Measurements from ENCODE around the gene BAIAP2. TPM values are rescaled to one million over a fixed set of nuclear protein-coding genes. Genes with fewer than 3 reads are reported as not detected.

Gene BAIAP2
- total and polyA plus RNA-seq, 2 donors (not counting 3 experiments of a cell fraction or from before 2014, with no cell fraction given), result 12.3 to 18.6 TPM

DNA sequence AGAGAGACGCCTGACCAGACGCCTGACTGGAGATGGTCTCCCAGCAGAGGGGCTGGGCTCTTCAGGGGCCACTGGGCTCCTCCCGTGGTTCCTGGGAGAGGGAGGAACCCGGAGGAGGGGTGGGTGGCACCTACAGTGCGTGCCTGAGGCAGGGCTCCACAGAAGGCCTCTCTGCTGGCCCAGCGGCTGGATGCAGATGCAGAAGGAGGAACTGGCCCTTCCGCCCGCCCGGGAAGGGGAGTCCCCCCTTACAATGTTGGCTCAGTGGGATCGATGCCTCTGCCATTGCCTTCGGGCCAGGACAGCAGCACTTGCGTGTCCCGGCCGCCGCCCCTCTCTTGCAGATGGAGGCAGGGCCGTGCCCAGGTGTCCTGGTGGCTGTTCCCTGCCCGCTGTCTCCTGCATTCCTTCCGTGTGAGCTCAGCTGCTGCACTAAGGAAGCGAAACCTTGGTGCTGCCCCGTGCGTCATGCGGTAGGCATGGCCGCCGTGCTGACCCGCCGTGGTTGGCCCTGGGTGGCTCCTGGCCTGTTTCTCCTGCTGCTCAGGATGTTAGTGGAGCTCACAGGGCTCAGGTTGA is 15.1 kb downstream of the BAIAP2 start:
- Histone ChIP-seq H3K27ac (ENCODE audit: insufficient read depth, low read depth, low read length) (no peak overlapping the region), H3K4me2 (ENCODE audit: insufficient read depth, low read length) (no peak overlapping the region), H3K9me3 (replicated peaks; ENCODE audit: control insufficient read depth, insufficient read depth, low read length) (no peaks in the 10 kb centered on the region), H4K20me1 (replicated peaks; ENCODE audit: control insufficient read depth, extremely low read depth, insufficient read depth, low read length) (no peaks in the 10 kb centered on the region), H3K9ac (replicated peaks; ENCODE audit: extremely low read depth, insufficient read depth, low read length) (no peak overlapping the region), H3K4me3 (replicated peaks in 1 of 3; ENCODE audit: insufficient read depth in 1 of 3, low read depth in 1 of 3, low read length in 3 of 3) (no peak overlapping the region), H3K27me3 (ENCODE audit: control insufficient read depth in 2 of 2, insufficient read depth in 2 of 2, low read length in 2 of 2) (no peaks in the 10 kb centered on the region), H2AFZ (ENCODE audit: low read depth, low read length) (no peak overlapping the region), H3K36me3 (ENCODE audit: control insufficient read depth in 2 of 2, extremely low read depth in 1 of 2, insufficient read depth in 2 of 2, low read length in 2 of 2) (no peaks in the 10 kb centered on the region), H3K79me2 (ENCODE audit: control insufficient read depth, insufficient read depth, low read length) (no peaks in the 10 kb centered on the region), H3K4me1 (ENCODE audit: control insufficient read depth, extremely low read depth, insufficient read depth, low read length) (peaks cover 19% of the 10 kb centered on the region), H3K9me1 (replicated peaks; ENCODE audit: control insufficient read depth, extremely low read depth, insufficient read depth, low read length) (no peaks in the 10 kb centered on the region)
- TF ChIP-seq POLR2AphosphoS5 (IDR thresholded peaks at IDR 0.05; ENCODE audit: insufficient read depth, low read depth, low read length) (no peak), FOS (IDR thresholded peaks at IDR 0.05; ENCODE audit: borderline replicate concordance, insufficient read depth, low read length) (no peak)
- TF ChIP-seq, protein P1, sequence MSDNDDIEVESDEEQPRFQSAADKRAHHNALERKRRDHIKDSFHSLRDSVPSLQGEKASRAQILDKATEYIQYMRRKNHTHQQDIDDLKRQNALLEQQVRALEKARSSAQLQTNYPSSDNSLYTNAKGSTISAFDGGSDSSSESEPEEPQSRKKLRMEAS (IDR thresholded peaks at IDR 0.05; ENCODE audit: insufficient read depth, insufficient read length), result no peak
- dilution Hi-C loops (cut with MboI; ENCODE audit: extremely low pct_ligation_motif_present, low sequenced_read_pairs) (no loop called here), intact Hi-C loops (cut with micrococcal nuclease) (no loop called here)
- no TSS peak for BruUV-seq (replicated peaks)
- CTCF ChIA-PET, result interaction anchor here (1.5 to 1.9 kb wide), 2 partner anchors 24 to 26 kb away, joined by 3 to 6 read pairs; no protein-coding TSS in a partner anchor
- DNase-seq (ENCODE audit: low read depth, low spot score) (no peak), FAIRE-seq (no peak)
- POLR2A ChIA-PET, result no interaction called here

DNA sequence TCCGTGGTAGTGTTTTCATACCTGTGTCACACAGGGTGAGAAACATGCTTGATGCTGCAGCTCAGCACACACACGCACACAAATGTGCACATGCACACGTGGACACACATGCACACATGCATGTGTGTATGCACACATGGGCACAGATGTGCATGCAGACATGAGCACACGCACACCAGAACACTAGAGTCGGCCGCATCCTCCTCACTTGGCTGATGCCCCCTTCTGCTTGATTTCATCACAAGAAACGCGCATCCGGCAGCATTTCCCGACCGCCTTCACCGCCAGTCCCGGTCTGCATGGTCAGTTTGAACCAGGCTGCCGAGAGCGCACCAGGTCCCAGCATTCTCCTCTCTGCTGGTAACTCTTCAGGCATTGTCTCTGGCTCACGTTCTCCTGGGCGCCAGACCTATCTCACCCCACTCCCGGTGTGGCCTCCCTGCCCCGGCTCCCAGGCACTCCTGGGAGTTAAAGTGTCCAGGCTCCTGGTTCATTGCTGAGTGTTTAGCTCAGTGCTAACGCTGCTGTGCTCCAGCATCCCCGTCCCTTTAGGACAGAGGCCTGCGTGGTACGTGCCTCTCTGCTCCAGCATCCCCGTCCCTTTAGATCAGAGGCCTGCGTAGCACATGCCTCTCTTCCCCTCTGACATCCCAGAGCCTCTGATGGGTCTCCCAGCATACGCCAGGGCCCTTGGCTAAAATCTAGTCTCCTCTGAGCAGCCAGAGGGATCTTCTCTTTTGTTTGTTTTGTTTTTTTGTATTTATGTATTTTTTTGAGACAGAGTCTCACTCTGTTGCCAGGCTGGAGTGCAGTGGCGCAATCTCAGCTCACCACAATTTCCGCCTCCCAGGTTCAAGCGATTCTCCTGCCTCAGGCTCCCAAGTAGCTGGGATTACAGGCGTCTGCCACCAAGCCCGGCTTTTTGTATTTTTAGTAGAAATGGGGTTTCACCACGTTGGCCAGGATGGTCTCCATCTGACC is 16.0 kb downstream of the BAIAP2 start:
- Histone ChIP-seq H3K36me3 (ENCODE audit: control insufficient read depth in 2 of 2, extremely low read depth in 1 of 2, insufficient read depth in 2 of 2, low read length in 2 of 2) (no peaks in the 10 kb centered on the region), H3K27ac (ENCODE audit: insufficient read depth, low read depth, low read length) (no peak overlapping the region), H3K4me1 (ENCODE audit: control insufficient read depth, extremely low read depth, insufficient read depth, low read length) (peaks cover 14% of the 10 kb centered on the region), H3K9ac (replicated peaks; ENCODE audit: extremely low read depth, insufficient read depth, low read length) (no peak overlapping the region), H3K4me3 (replicated peaks in 1 of 3; ENCODE audit: insufficient read depth in 1 of 3, low read depth in 1 of 3, low read length in 3 of 3) (no peak overlapping the region), H4K20me1 (replicated peaks; ENCODE audit: control insufficient read depth, extremely low read depth, insufficient read depth, low read length) (no peaks in the 10 kb centered on the region), H3K27me3 (ENCODE audit: control insufficient read depth in 2 of 2, insufficient read depth in 2 of 2, low read length in 2 of 2) (no peaks in the 10 kb centered on the region), H3K9me3 (replicated peaks; ENCODE audit: control insufficient read depth, insufficient read depth, low read length) (no peaks in the 10 kb centered on the region), H3K4me2 (ENCODE audit: insufficient read depth, low read length) (no peak overlapping the region), H2AFZ (ENCODE audit: low read depth, low read length) (no peak overlapping the region), H3K9me1 (replicated peaks; ENCODE audit: control insufficient read depth, extremely low read depth, insufficient read depth, low read length) (no peaks in the 10 kb centered on the region), H3K79me2 (ENCODE audit: control insufficient read depth, insufficient read depth, low read length) (no peaks in the 10 kb centered on the region)
- TF ChIP-seq, protein P1 (IDR thresholded peaks at IDR 0.05; ENCODE audit: insufficient read depth, insufficient read length), result no peak
- no peak for TF ChIP-seq MYC (IDR thresholded peaks at IDR 0.05; ENCODE audit: low read depth, low read length)
- no peak for TF ChIP-seq FOS (IDR thresholded peaks at IDR 0.05; ENCODE audit: borderline replicate concordance, insufficient read depth, low read length)
- TF ChIP-seq GATA2 (IDR thresholded peaks at IDR 0.05; ENCODE audit: insufficient read depth, insufficient read length, low read depth, low read length), result no peak
- TF ChIP-seq EZH2 (IDR thresholded peaks at IDR 0.05; ENCODE audit: borderline replicate concordance, low read depth, low read length, severe bottlenecking), result no peak
- TF ChIP-seq JUN (IDR thresholded peaks at IDR 0.05; ENCODE audit: borderline replicate concordance, insufficient read depth, insufficient read length, low read depth), result no peak
- TF ChIP-seq, protein P2, sequence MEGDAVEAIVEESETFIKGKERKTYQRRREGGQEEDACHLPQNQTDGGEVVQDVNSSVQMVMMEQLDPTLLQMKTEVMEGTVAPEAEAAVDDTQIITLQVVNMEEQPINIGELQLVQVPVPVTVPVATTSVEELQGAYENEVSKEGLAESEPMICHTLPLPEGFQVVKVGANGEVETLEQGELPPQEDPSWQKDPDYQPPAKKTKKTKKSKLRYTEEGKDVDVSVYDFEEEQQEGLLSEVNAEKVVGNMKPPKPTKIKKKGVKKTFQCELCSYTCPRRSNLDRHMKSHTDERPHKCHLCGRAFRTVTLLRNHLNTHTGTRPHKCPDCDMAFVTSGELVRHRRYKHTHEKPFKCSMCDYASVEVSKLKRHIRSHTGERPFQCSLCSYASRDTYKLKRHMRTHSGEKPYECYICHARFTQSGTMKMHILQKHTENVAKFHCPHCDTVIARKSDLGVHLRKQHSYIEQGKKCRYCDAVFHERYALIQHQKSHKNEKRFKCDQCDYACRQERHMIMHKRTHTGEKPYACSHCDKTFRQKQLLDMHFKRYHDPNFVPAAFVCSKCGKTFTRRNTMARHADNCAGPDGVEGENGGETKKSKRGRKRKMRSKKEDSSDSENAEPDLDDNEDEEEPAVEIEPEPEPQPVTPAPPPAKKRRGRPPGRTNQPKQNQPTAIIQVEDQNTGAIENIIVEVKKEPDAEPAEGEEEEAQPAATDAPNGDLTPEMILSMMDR (IDR thresholded peaks at IDR 0.05; ENCODE audit: extremely low read depth in 1 of 2, insufficient read depth in 1 of 2, low read depth in 1 of 2, low read length in 2 of 2), result no peak
- TF ChIP-seq POLR2A (IDR thresholded peaks at IDR 0.05; ENCODE audit: low read depth, low read length), result no peak
- no peak for TF ChIP-seq POLR2AphosphoS5 (IDR thresholded peaks at IDR 0.05; ENCODE audit: insufficient read depth, low read depth, low read length)
- no TSS peak for BruUV-seq (replicated peaks)
- DNase-seq (ENCODE audit: low read depth, low spot score) (no peak), FAIRE-seq (no peak)
- CTCF ChIA-PET, result interaction anchor here (1.2 to 1.9 kb wide), 4 partner anchors 25 to 62 kb away, joined by 3 to 6 read pairs (median 4); no protein-coding TSS in a partner anchor
- POLR2A ChIA-PET, result no interaction called here
- dilution Hi-C loops (cut with MboI; ENCODE audit: extremely low pct_ligation_motif_present, low sequenced_read_pairs) (no loop called here), intact Hi-C loops (cut with micrococcal nuclease) (no loop called here)

All from endothelial cell of umbilical vein (primary cell).